ENCODE measurements around the gene SH3RF2.

The SH3RF2 gene, protein sequence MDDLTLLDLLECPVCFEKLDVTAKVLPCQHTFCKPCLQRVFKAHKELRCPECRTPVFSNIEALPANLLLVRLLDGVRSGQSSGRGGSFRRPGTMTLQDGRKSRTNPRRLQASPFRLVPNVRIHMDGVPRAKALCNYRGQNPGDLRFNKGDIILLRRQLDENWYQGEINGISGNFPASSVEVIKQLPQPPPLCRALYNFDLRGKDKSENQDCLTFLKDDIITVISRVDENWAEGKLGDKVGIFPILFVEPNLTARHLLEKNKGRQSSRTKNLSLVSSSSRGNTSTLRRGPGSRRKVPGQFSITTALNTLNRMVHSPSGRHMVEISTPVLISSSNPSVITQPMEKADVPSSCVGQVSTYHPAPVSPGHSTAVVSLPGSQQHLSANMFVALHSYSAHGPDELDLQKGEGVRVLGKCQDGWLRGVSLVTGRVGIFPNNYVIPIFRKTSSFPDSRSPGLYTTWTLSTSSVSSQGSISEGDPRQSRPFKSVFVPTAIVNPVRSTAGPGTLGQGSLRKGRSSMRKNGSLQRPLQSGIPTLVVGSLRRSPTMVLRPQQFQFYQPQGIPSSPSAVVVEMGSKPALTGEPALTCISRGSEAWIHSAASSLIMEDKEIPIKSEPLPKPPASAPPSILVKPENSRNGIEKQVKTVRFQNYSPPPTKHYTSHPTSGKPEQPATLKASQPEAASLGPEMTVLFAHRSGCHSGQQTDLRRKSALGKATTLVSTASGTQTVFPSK

DNA sequence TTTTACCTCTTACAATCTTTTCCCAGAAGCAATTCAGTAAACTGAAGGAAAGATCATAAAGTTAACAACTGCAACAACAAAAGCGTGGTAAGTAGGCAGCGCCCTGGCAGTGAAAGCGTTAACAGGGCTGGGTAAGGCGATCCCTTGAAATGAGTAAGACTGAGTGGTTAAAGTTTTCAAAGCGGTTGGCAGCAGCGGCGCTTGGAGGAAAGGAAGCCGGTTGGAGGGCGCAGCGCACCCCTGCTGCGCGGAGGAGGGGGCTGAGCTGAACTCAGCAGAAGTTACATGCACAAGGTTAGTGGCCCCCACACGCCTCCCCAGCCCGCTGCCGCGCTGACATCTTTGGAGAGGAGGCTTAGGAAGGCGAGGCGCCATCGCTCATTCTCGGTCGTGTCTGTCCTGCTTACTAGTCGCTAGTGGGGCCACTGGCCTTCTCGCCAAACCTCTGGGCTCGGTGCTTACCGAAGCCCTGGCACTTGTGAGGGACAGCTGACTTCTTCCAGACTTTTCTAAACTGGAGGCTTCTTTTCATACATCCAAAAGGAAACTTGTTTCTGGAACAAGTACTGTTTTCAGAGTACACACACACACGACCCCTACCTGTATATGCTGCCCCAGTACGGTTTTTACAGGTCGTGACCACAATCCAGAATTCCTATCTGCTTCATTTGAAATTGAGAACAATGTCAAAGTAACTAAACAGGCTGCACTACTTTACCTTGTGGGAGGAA lies at the start of gene SH3RF2:
TSS of gene SH3RF2 (plus strand) at position 178 of the 731 bp plus-strand sequence. CDS start 1,351 bp downstream, outside the sequence.
- Histone ChIP-seq H2AFZ (ENCODE audit: low read length) (no peak within 1 kb of the TSS), H3F3A (ENCODE audit: insufficient read depth, low read length) (no peaks in the 10 kb centered on the region), H3K9ac (ENCODE audit: low read length) (no peak within 1 kb of the TSS), H3K9me3 (replicated peaks; ENCODE audit: insufficient read depth, low read length) (no peaks in the 10 kb centered on the region), H3K36me3 (replicated peaks; ENCODE audit: insufficient read depth, low read length) (no peaks in the 10 kb centered on the region), H3K27ac (ENCODE audit: low read length) (no peak within 1 kb of the TSS), H3K4me1 (ENCODE audit: low read length) (peaks cover 9% of the 10 kb centered on the region), H3K27me3 (replicated peaks; ENCODE audit: insufficient read depth, low read length) (no peaks in the 10 kb centered on the region), H3K4me3 (ENCODE audit: low read length) (no peak within 1 kb of the TSS), H4K20me1 (ENCODE audit: insufficient read depth, low read length) (no peaks in the 10 kb centered on the region), H3K4me2 (ENCODE audit: low read depth, low read length) (no peak within 1 kb of the TSS; the same call in 1 of the 2 replicates), H3K79me2 (ENCODE audit: low read length) (no peaks in the 10 kb centered on the region), H3K9me2 (replicated peaks; ENCODE audit: insufficient read depth, low read length) (no peaks in the 10 kb centered on the region)
- DNase-seq, result no peak
- TF ChIP-seq EZH2 (optimal IDR thresholded peaks at IDR 0.05; ENCODE audit: low read depth, low read length) (no peak), EZH2phosphoT487 (IDR thresholded peaks at IDR 0.05; ENCODE audit: low read length) (no peak)
- TF ChIP-seq, protein P1, sequence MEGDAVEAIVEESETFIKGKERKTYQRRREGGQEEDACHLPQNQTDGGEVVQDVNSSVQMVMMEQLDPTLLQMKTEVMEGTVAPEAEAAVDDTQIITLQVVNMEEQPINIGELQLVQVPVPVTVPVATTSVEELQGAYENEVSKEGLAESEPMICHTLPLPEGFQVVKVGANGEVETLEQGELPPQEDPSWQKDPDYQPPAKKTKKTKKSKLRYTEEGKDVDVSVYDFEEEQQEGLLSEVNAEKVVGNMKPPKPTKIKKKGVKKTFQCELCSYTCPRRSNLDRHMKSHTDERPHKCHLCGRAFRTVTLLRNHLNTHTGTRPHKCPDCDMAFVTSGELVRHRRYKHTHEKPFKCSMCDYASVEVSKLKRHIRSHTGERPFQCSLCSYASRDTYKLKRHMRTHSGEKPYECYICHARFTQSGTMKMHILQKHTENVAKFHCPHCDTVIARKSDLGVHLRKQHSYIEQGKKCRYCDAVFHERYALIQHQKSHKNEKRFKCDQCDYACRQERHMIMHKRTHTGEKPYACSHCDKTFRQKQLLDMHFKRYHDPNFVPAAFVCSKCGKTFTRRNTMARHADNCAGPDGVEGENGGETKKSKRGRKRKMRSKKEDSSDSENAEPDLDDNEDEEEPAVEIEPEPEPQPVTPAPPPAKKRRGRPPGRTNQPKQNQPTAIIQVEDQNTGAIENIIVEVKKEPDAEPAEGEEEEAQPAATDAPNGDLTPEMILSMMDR (IDR thresholded peaks at IDR 0.05; ENCODE audit: low read length), result no peak

DNA sequence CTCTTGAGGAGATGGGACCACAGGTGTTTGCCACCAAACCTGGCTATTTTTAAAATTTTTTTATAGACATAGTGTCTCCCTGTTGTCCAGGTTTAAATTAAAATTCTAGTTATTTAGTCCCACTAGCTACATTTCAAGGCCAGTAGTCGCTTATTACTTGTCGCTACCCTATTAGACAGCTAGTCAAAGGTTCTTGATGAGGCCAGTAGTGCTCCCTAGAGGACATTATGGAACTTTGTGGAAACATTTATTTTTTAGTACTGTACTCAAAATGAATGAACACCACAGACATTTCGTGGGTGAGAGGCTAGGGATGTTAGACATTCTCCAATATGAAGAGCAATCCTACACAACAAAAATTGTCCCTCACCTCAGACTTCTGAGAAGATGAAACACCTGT lies 49.2 kb upstream of the SH3RF2 start:
- H3K4me1 ChIP-seq (ENCODE audit: low read length), result no peaks in the 10 kb centered on the region
- no peaks in the 10 kb centered on the region for H3F3A ChIP-seq (ENCODE audit: insufficient read depth, low read length)
- H2AFZ ChIP-seq (ENCODE audit: low read length), result no peak overlapping the region
- H3K36me3 ChIP-seq (replicated peaks; ENCODE audit: insufficient read depth, low read length), result no peaks in the 10 kb centered on the region
- no peak overlapping the region for H3K9ac ChIP-seq (ENCODE audit: low read length)
- H3K27ac ChIP-seq (ENCODE audit: low read length), result no peak overlapping the region
- no peaks in the 10 kb centered on the region for H3K9me3 ChIP-seq (replicated peaks; ENCODE audit: insufficient read depth, low read length)
- no peaks in the 10 kb centered on the region for H4K20me1 ChIP-seq (ENCODE audit: insufficient read depth, low read length)
- no peak overlapping the region for H3K4me2 ChIP-seq (ENCODE audit: low read depth, low read length)
- no peak overlapping the region for H3K4me3 ChIP-seq (ENCODE audit: low read length)
- H3K27me3 ChIP-seq (replicated peaks; ENCODE audit: insufficient read depth, low read length), result no peaks in the 10 kb centered on the region
- H3K9me2 ChIP-seq (replicated peaks; ENCODE audit: insufficient read depth, low read length), result no peaks in the 10 kb centered on the region
- no peak for DNase-seq
- H3K79me2 ChIP-seq (ENCODE audit: low read length), result no peaks in the 10 kb centered on the region
- no peak for TF ChIP-seq EZH2phosphoT487 (IDR thresholded peaks at IDR 0.05; ENCODE audit: low read length)
- TF ChIP-seq, protein P1 (IDR thresholded peaks at IDR 0.05; ENCODE audit: low read length), result no peak
- no peak for TF ChIP-seq EZH2 (optimal IDR thresholded peaks at IDR 0.05; ENCODE audit: low read depth, low read length)

DNA sequence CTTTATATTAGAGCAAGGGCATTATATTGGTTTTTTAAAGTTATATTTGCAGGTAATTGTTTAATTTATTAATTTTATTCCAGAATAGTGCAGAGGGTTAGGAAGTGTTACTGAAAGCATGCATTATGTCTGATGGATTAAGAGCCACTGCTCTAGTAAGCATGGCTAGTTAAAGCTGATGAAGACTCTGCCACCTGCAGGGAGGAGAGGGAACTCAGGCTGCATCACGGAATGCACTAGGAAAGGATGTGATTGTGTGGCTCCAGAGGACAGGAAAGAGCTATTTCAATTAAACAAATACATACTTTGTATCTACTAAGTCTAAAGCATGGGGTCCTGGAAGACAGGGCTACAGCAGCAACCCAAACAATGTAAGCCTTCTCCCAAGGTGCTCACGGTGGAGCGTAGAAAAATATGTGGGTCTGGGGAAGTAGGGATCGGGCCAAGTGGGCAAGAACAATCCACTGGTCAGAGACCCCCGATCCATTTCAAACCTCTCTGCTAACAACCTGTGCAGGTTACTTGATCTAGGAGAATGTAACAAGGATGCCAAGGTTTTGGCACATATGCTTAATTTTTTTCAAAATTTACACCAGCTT lies 48.3 kb upstream of the SH3RF2 start:
- Histone ChIP-seq H3K79me2 (ENCODE audit: low read length) (no peaks in the 10 kb centered on the region), H4K20me1 (ENCODE audit: insufficient read depth, low read length) (no peaks in the 10 kb centered on the region), H3K9me3 (replicated peaks; ENCODE audit: insufficient read depth, low read length) (no peaks in the 10 kb centered on the region), H3K9me2 (replicated peaks; ENCODE audit: insufficient read depth, low read length) (no peaks in the 10 kb centered on the region), H3F3A (ENCODE audit: insufficient read depth, low read length) (no peaks in the 10 kb centered on the region), H3K4me2 (ENCODE audit: low read depth, low read length) (no peak overlapping the region), H3K27me3 (replicated peaks; ENCODE audit: insufficient read depth, low read length) (no peaks in the 10 kb centered on the region), H3K4me1 (ENCODE audit: low read length) (no peaks in the 10 kb centered on the region), H3K9ac (ENCODE audit: low read length) (no peak overlapping the region), H2AFZ (ENCODE audit: low read length) (no peak overlapping the region), H3K4me3 (ENCODE audit: low read length) (no peak overlapping the region), H3K27ac (ENCODE audit: low read length) (no peak overlapping the region), H3K36me3 (replicated peaks; ENCODE audit: insufficient read depth, low read length) (no peaks in the 10 kb centered on the region)
- TF ChIP-seq EZH2phosphoT487 (IDR thresholded peaks at IDR 0.05; ENCODE audit: low read length) (no peak), EZH2 (optimal IDR thresholded peaks at IDR 0.05; ENCODE audit: low read depth, low read length) (no peak)
- TF ChIP-seq, protein P1 (IDR thresholded peaks at IDR 0.05; ENCODE audit: low read length), result peak; percentile 39
- DNase-seq, result no peak
